K562 (cell line): ENCODE data around the gene TXNRD2. TPM values are rescaled to one million over a fixed set of nuclear protein-coding genes. Genes with fewer than 3 reads are reported as not detected.
A peak's percentile ranks its signal among the peaks of the same experiment; 100 is the strongest.

ENCODE experiments used
- ATAC-seq: fragments of 200-7000 bp; cut with Tn5 transposase; 3 replicates; pipeline ENCODE4 v1.9.1; 2020; ENCODE audit warnings: moderate library complexity
- BruUV-seq: library from RNA; stranded (reverse); fragments of 400-500 nt; replicated peaks from 2 replicates; lab custom pipeline; 2021; lab: Mats Ljungman, UMichigan
- CTCF ChIA-PET: fragments of 300-600 bp; formaldehyde crosslinking; extraction: SDS; loops from one replicate; lab custom pipeline; 2021; ENCODE audit warnings: low intra/inter-chr PET ratio; lab: Yijun Ruan, JAX
- POLR2A ChIA-PET: fragments of 300-600, 350-650 bp; sonication (Branson Sonifier 250); formaldehyde crosslinking; extraction: SDS; loops from one replicate; lab custom pipeline; 2021; ENCODE audit warnings: antibody characterized with exemption, inconsistent platforms; lab: Yijun Ruan, JAX
- DNase-seq, 4 experiments: peaks; one replicate each; pipeline versions ENCODE4 v3.0.0 to v3.0.0-alpha.2; 2011 to 2018; ENCODE audit warnings: low spot score in 3 of 4, mixed read lengths in 3 of 4; ENCODE audit errors: extremely low read depth in 1 of 4
- FAIRE-seq: peaks from 2 replicates; lab custom pipeline; 2011; peaks lifted over from hg19 to GRCh38; lab: Jason Lieb, UNC
- H2AFZ ChIP-seq: 2 replicates; pipeline ENCODE4 v1.6.0; 2011; ENCODE audit warnings: low read depth, low read length, control low read depth, inconsistent platforms
- H3K27ac ChIP-seq: fragments of 200-600 bp; 3 replicates; pipeline ENCODE4 v1.8.0; 2011; ENCODE audit warnings: low read depth, mild to moderate bottlenecking, control low read depth, inconsistent platforms, low read length, moderate library complexity, mixed read lengths; ENCODE audit errors: extremely low read depth
- H3K27me3 ChIP-seq, 2 experiments: fragments of 300-600 bp in 1 of 2; 2 replicates in 1 of 2; 3 replicates in 1 of 2; pipeline versions ENCODE4 v1.6.0 to v1.8.0; 2011; ENCODE audit warnings: inconsistent platforms in 2 of 2, low read length in 2 of 2, mild to moderate bottlenecking in 1 of 2, mixed read lengths in 1 of 2, moderate library complexity in 1 of 2; ENCODE audit not compliant: control insufficient read depth in 2 of 2, insufficient read depth in 2 of 2
- H3K36me3 ChIP-seq: fragments of 300-600 bp; 3 replicates; pipeline ENCODE4 v1.8.0; 2011; ENCODE audit warnings: mild to moderate bottlenecking, low read length, inconsistent platforms; ENCODE audit not compliant: control insufficient read depth, insufficient read depth
- H3K4me1 ChIP-seq, 2 experiments: fragments of 200-600 bp in 1 of 2; replicated peaks in 1 of 2; 2 replicates in 1 of 2; 3 replicates in 1 of 2; pipeline versions ENCODE4 v1.5.1 to v1.8.0; 2011; ENCODE audit warnings: inconsistent platforms in 2 of 2, low read length in 2 of 2, mild to moderate bottlenecking in 1 of 2, mixed read lengths in 1 of 2, moderate library complexity in 1 of 2; ENCODE audit not compliant: control insufficient read depth in 2 of 2, insufficient read depth in 2 of 2
- H3K4me2 ChIP-seq: 2 replicates; pipeline ENCODE4 v1.6.1; 2011; ENCODE audit warnings: low read length, control low read depth, inconsistent platforms, mixed read lengths; ENCODE audit not compliant: insufficient read depth
- H3K4me3 ChIP-seq: fragments of 200-600 bp; sonication (generic), shearing (Covaris generic); 2 replicates; pipeline ENCODE4 v1.5.1; 2016; ENCODE audit warnings: control low read depth, inconsistent platforms
- H3K79me2 ChIP-seq: fragments of 200-600 bp; 3 replicates; pipeline ENCODE4 v1.8.0; 2011; ENCODE audit warnings: low read length, inconsistent platforms; ENCODE audit not compliant: control insufficient read depth, insufficient read depth
- H3K9ac ChIP-seq, 2 experiments: 2 replicates each; pipeline versions ENCODE4 v1.6.0 to v1.6.1; 2011; ENCODE audit warnings: low read depth in 2 of 2, low read length in 2 of 2, control low read depth in 1 of 2, inconsistent platforms in 1 of 2, mild to moderate bottlenecking in 1 of 2, mixed read lengths in 1 of 2; ENCODE audit not compliant: insufficient read depth in 1 of 2
- H3K9me1 ChIP-seq: one replicate; pipeline ENCODE4 v1.6.0; 2011; ENCODE audit warnings: inconsistent platforms, mild to moderate bottlenecking, low read length, moderate library complexity; ENCODE audit not compliant: control insufficient read depth, insufficient read depth
- H3K9me3 ChIP-seq: replicated peaks from 2 replicates; pipeline ENCODE4 v1.5.1; 2011; ENCODE audit warnings: low read depth, low read length, inconsistent platforms; ENCODE audit not compliant: control insufficient read depth, insufficient read depth
- H4K20me1 ChIP-seq: replicated peaks from 2 replicates; pipeline ENCODE4 v1.6.1; 2011; ENCODE audit warnings: low read length, inconsistent platforms, mixed read lengths; ENCODE audit not compliant: control insufficient read depth, insufficient read depth
- EP300 ChIP-seq: IDR thresholded peaks from 2 replicates; pipeline ENCODE4 v1.6.1; 2012; ENCODE audit warnings: low read length, improper control_type of control experiment
- HBP1 ChIP-seq: fragments of 450-650 bp; formaldehyde crosslinking; IDR thresholded peaks from 2 replicates; pipeline ENCODE4 v1.4.0; 2022; ENCODE audit warnings: missing genetic modification characterization
- KLF13 ChIP-seq: fragments of 450-650 bp; IDR thresholded peaks from 2 replicates; pipeline ENCODE4 v1.6.1; 2016; ENCODE audit warnings: missing genetic modification characterization, low read depth, mild to moderate bottlenecking, missing compliant biosample characterization, moderate library complexity, borderline replicate concordance
- MAFF ChIP-seq: IDR thresholded peaks from 2 replicates; pipeline ENCODE4 v1.6.1; 2012; ENCODE audit warnings: low read length, improper control_type of control experiment
- NONO ChIP-seq, 2 experiments: fragments of 200-400 bp in 1 of 2; fragments of 450-650 bp in 1 of 2; formaldehyde crosslinking in 1 of 2; IDR thresholded peaks; 2 replicates each; pipeline ENCODE4 v1.6.1; 2017; ENCODE audit warnings: low read depth in 2 of 2, mild to moderate bottlenecking in 2 of 2, moderate library complexity in 2 of 2, low read length in 1 of 2
- NR2F6 ChIP-seq: fragments of 450-650 bp; formaldehyde crosslinking; IDR thresholded peaks from 2 replicates; pipeline ENCODE4 v1.4.0; 2020; ENCODE audit warnings: mild to moderate bottlenecking
- SMC3 ChIP-seq: conservative IDR thresholded peaks from 2 replicates; pipeline ENCODE4 v1.6.1; 2011; ENCODE audit warnings: low read depth, low read length, improper control_type of control experiment; ENCODE audit not compliant: insufficient read depth
- WHSC1 ChIP-seq: IDR thresholded peaks from one replicate; pipeline ENCODE4 v1.6.1; 2012; ENCODE audit warnings: low read length, control low read depth, inconsistent platforms
- ZBTB40 ChIP-seq, 2 experiments: fragments of 450-650 bp in 1 of 2; sonication (generic) in 1 of 2; formaldehyde crosslinking in 1 of 2; IDR thresholded peaks; 2 replicates each; pipeline versions ENCODE4 v1.7.1 to v1.9.0; 2016 to 2022; ENCODE audit warnings: inconsistent platforms in 1 of 2, mild to moderate bottlenecking in 1 of 2, missing genetic modification reagents in 1 of 2
- ZNF324 ChIP-seq: fragments of 250-450 bp; sonication (Bioruptor Pico); IDR thresholded peaks from 2 replicates; pipeline ENCODE4 v1.4.0; 2020; ENCODE audit warnings: mild to moderate bottlenecking
- WGBS: fragments of 100-300 bp; shearing (Covaris generic); methylation state at CpG from one replicate; pipeline ENCODE4 v1.1.6; 2016; ENCODE audit warnings: low coverage, mixed read lengths; ENCODE audit not compliant: insufficient coverage; ENCODE audit errors: missing lambda C conversion rate; 5-methylcytosine and 5-hydroxymethylcytosine counted together
- in situ Hi-C: fragments of 300-500 bp; cut with MboI; formaldehyde crosslinking; loops from 4 replicates; pipeline ENCODE4 v1.15.0; 2018; ENCODE audit warnings: inconsistent platforms, mixed read lengths
- intact Hi-C: fragments of 100-400 bp; cut with micrococcal nuclease; formaldehyde crosslinking; loops from 2 replicates; pipeline ENCODE4 v1.14.2; 2022
- polyA plus RNA-seq, 8 experiments: library from polyadenylated mRNA; depleted of rRNA in 4 of 8; stranded (reverse) in 5 of 8; unstranded in 3 of 8; fragments of >200 nt; fragmentation: Nextera tagmentation in 2 of 8; fragmentation: Illumina TruSeq in 1 of 8; extraction: Ambion mirVana in 2 of 8; extraction: Trizol in 1 of 8; gene quantifications; 2 replicates each; pipeline versions ENCODE4 v1.2.1 to v1.2.3, GENCODE V29; 2011 to 2014; ENCODE audit warnings: inconsistent platforms in 1 of 8, missing spikeins in 1 of 8
- total RNA-seq, 7 experiments: library from RNA; depleted of rRNA in 6 of 7; stranded (reverse); fragments of >200 nt in 6 of 7; fragmentation: Illumina TruSeq in 2 of 7; extraction: Trizol in 2 of 7; gene quantifications; 2 replicates each; pipeline versions ENCODE4 v1.2.1 to v1.2.3, GENCODE V29; 2011 to 2021; ENCODE audit warnings: low replicate concordance in 1 of 7

Gene TXNRD2
- total and polyA plus RNA-seq, 9 of the 15 experiments (the other 6 are each of a cell fraction or from before 2014, with no cell fraction given) = 3.3 to 80.2 (median 49.4) TPM

- DNase-seq (peak in 2 of 4 experiments; percentile 67 to 75), ATAC-seq (peak; percentile 72), FAIRE-seq (no peak)
- CTCF ChIA-PET = interaction anchor here (0.7 to 6.2 kb wide), 4 partner anchors 42 to 183 kb away, joined by 3 to 156 read pairs (median 4); no protein-coding TSS in a partner anchor
- H3K9me1 ChIP-seq = no peaks in the 10 kb centered on the region
- intact Hi-C loops (no loop called here), in situ Hi-C loops (loop anchor here (5.0 kb wide), 1 partner anchor 180 kb away; no protein-coding TSS in a partner anchor)
- peaks cover 2 to 25% of the 10 kb centered on the region in 2 experiments; a peak in 4 of 5 replicates for H3K4me1 ChIP-seq
- 74% methylated on average over 20 of the region's 20 CpGs for WGBS
- H4K20me1 ChIP-seq = no peaks in the 10 kb centered on the region; the same call in 1 of the 2 replicates
- no peaks in the 10 kb centered on the region for H3K79me2 ChIP-seq
- H3K36me3 ChIP-seq = peaks cover 62% of the 10 kb centered on the region
- H2AFZ ChIP-seq = no peak overlapping the region
- POLR2A ChIA-PET = interaction anchor here (0.6 to 3.5 kb wide), 17 partner anchors 8 to 414 kb away, joined by 3 to 58 read pairs (median 5); partner anchors contain the start of genes COMT and TXNRD2
- H3K9me3 ChIP-seq = no peaks in the 10 kb centered on the region
- no TSS peak for BruUV-seq
- H3K27ac ChIP-seq = no peak overlapping the region
- H3K4me3 ChIP-seq = no peak overlapping the region
- no peak overlapping the region for H3K4me2 ChIP-seq
- peak overlapping the region in 1 of 2 experiments; percentile 64; a peak in 2 of 4 replicates for H3K9ac ChIP-seq
- H3K27me3 ChIP-seq = no peaks in the 10 kb centered on the region; a peak in 1 of 5 replicates
- TF ChIP-seq ZBTB40 (IDR thresholded peaks at IDR 0.05) (no peak), ZBTB40 (CRISPR knock-in tag; IDR thresholded peaks at IDR 0.05) (peak; percentile 38; the same call in 1 of the 2 replicates), HBP1 (no peak), KLF13 (peak; percentile 37; the same call in 1 of the 2 replicates), EP300 (no peak), SMC3 (peak; percentile 45; the same call in 1 of the 2 replicates), NONO (IDR thresholded peaks at IDR 0.05; ENCODE audit: low read depth in 2 of 2, low read length in 1 of 2) (0 out of 4 replicates have a peak, but pooled peaks of 1 of the 2 experiments have one; percentile 33), ZNF324 (CRISPR knock-in tag) (no peak), MAFF (no peak), WHSC1 (peak; percentile 45), NR2F6 (CRISPR knock-in tag) (no peak)
These were observed 29.2 kb downstream of the TXNRD2 start for GRCh38 chr22:19912271-19912999.
